HG03135 (cell line): ENCODE results near the gene FRG2.
"Not testable (repeated sequence)": the region's sequence is repeated elsewhere in the genome, so short reads cannot be mapped to it uniquely, and the experiment has no call there.

Source experiments
- ATAC-seq: cut with Tn5 transposase; IDR thresholded peaks from one replicate; pipeline ENCODE4 v1.9.1; 2021; ENCODE audit warnings: mild to moderate bottlenecking, moderate library complexity; ENCODE audit not compliant: unreplicated experiment

FRG2 gene

GRCh38 chr4:190027156-190027555 lies at the start of gene FRG2:
Gene FRG2, minus strand, starts transcription at chr4:190027256. Its CDS starts 52 bp downstream, at chr4:190027204.
- not testable (repeated sequence) for ATAC-seq

GRCh38 chr4:190068351-190068750 lies 41.3 kb upstream of the FRG2 start:
- ATAC-seq, result not testable (repeated sequence)

GRCh38 chr4:190064805-190065204 lies 37.7 kb upstream of the FRG2 start:
- not testable (repeated sequence) for ATAC-seq

- ATAC-seq, result not testable (repeated sequence)
Measured at GRCh38 chr4:190064342-190064741, 37.3 kb upstream of the FRG2 start, which contains the start of gene DBET. Gene DBET, plus strand, starts transcription at chr4:190064502.

GRCh38 chr4:190058997-190059396 lies 31.9 kb upstream of the FRG2 start:
- ATAC-seq, result not testable (repeated sequence)

GRCh38 chr4:190049378-190050239 lies 22.6 kb upstream of the FRG2 start:
- ATAC-seq, result not testable (repeated sequence)

GRCh38 chr4:190047627-190048026 lies 20.6 kb upstream of the FRG2 start:
- ATAC-seq, result not testable (repeated sequence)

GRCh38 chr4:190040873-190041272 lies 13.8 kb upstream of the FRG2 start:
- not testable (repeated sequence) for ATAC-seq

- ATAC-seq, result not testable (repeated sequence)
Measured at GRCh38 chr4:190037704-190038388, 10.8 kb upstream of the FRG2 start.

- not testable (repeated sequence) for ATAC-seq
Measured at GRCh38 chr4:190031264-190031663, 4.2 kb upstream of the FRG2 start.

- not testable (repeated sequence) for ATAC-seq
Measured at GRCh38 chr4:190022614-190023281, 4.3 kb downstream of the FRG2 start.

GRCh38 chr4:190021973-190022372 lies 5.1 kb downstream of the FRG2 start:
- not testable (repeated sequence) for ATAC-seq

GRCh38 chr4:190020790-190021717 lies 6.0 kb downstream of the FRG2 start:
- ATAC-seq, result no peak

- ATAC-seq, result not testable (repeated sequence)
Measured at GRCh38 chr4:190019859-190020463, 7.1 kb downstream of the FRG2 start.

- ATAC-seq, result no peak
Measured at GRCh38 chr4:190019023-190019858, 7.8 kb downstream of the FRG2 start.

- no peak for ATAC-seq
Measured at GRCh38 chr4:190018201-190018920, 8.7 kb downstream of the FRG2 start.

GRCh38 chr4:190017357-190018200 lies 9.5 kb downstream of the FRG2 start:
- no peak for ATAC-seq
